ENCODE measurements around the gene JARID2. TPM values are rescaled to one million over a fixed set of nuclear protein-coding genes. Genes with fewer than 3 reads are reported as not detected.

The JARID2 gene
- total RNA-seq, 2 experiments from 2014 or later, result 30.0 to 42.4 TPM

- peak overlapping the region; percentile 59 for H3K4me3 Mint-ChIP-seq
- ATAC-seq (peak; percentile 34), DNase-seq (peak; percentile 46)
- peak overlapping the region; percentile 73 for H3K27ac Mint-ChIP-seq
- H3K9me3 Mint-ChIP-seq (ENCODE audit: low read depth), result no peaks in the 10 kb centered on the region
- H3K4me1 Mint-ChIP-seq, result peaks cover 78% of the 10 kb centered on the region
- CTCF ChIA-PET, result interaction anchor here (0.9 to 1.7 kb wide), 2 partner anchors 38 to 40 kb away, joined by 3 to 5 read pairs; no protein-coding TSS in a partner anchor
- no peaks in the 10 kb centered on the region for H3K27me3 Mint-ChIP-seq
- no peaks in the 10 kb centered on the region for H3K36me3 Mint-ChIP-seq
These were observed 154.7 kb downstream of the JARID2 start for GRCh38 chr6:15400572-15401004.

GRCh38 chr6:15401120-15401519 lies 155.3 kb downstream of the JARID2 start:
- Mint-ChIP-seq H3K27ac (no peak overlapping the region), H3K4me3 (no peak overlapping the region)
- CTCF ChIA-PET, result interaction anchor here (0.8 to 2.0 kb wide), 3 partner anchors 10 to 37 kb away, joined by 3 to 5 read pairs (median 3); no protein-coding TSS in a partner anchor

GRCh38 chr6:15401769-15402250 lies 155.9 kb downstream of the JARID2 start:
- Mint-ChIP-seq H3K9me3 (ENCODE audit: low read depth) (no peaks in the 10 kb centered on the region), H3K27me3 (no peaks in the 10 kb centered on the region), H3K4me3 (no peak overlapping the region), H3K27ac (peak overlapping the region; percentile 5), H3K36me3 (no peaks in the 10 kb centered on the region), H3K4me1 (peaks cover 78% of the 10 kb centered on the region)
- CTCF ChIA-PET, result interaction anchor here (0.8 to 2.0 kb wide), 3 partner anchors 11 to 37 kb away, joined by 3 to 5 read pairs (median 3); no protein-coding TSS in a partner anchor
- no peak for ATAC-seq
- DNase-seq, result no peak

More at GRCh38 chr6:15401120-15401519, 155.3 kb downstream of the JARID2 start:
- H3K27me3 Mint-ChIP-seq, result no peaks in the 10 kb centered on the region
- H3K36me3 Mint-ChIP-seq, result no peaks in the 10 kb centered on the region
- ATAC-seq (no peak), DNase-seq (no peak)
- H3K4me1 Mint-ChIP-seq, result peaks cover 78% of the 10 kb centered on the region
- no peaks in the 10 kb centered on the region for H3K9me3 Mint-ChIP-seq (ENCODE audit: low read depth)

GRCh38 chr6:15402406-15403045 lies 156.7 kb downstream of the JARID2 start:
- peaks cover 79% of the 10 kb centered on the region for H3K4me1 Mint-ChIP-seq
- CTCF ChIA-PET, result interaction anchor here (2.0 to 2.1 kb wide), 2 partner anchors 10 to 39 kb away, joined by 5 to 8 read pairs; no protein-coding TSS in a partner anchor
- H3K27me3 Mint-ChIP-seq, result no peaks in the 10 kb centered on the region
- H3K36me3 Mint-ChIP-seq, result peaks cover under 1% of the 10 kb centered on the region
- no peak overlapping the region for H3K4me3 Mint-ChIP-seq
- H3K27ac Mint-ChIP-seq, result peak overlapping the region; percentile 55
- no peak for DNase-seq
- H3K9me3 Mint-ChIP-seq (ENCODE audit: low read depth), result no peaks in the 10 kb centered on the region
- ATAC-seq, result no peak

- peak overlapping the region; percentile 59 for H3K27ac Mint-ChIP-seq
- H3K9me3 Mint-ChIP-seq (ENCODE audit: low read depth), result no peaks in the 10 kb centered on the region
- peaks cover 2% of the 10 kb centered on the region for H3K36me3 Mint-ChIP-seq
- DNase-seq (no peak), ATAC-seq (no peak)
- H3K4me1 Mint-ChIP-seq, result peaks cover 74% of the 10 kb centered on the region
- CTCF ChIA-PET, result interaction anchor here (0.5 to 2.1 kb wide), 3 partner anchors 9 to 54 kb away, joined by 4 to 8 read pairs (median 5); no protein-coding TSS in a partner anchor
- peak overlapping the region; percentile 3 for H3K4me3 Mint-ChIP-seq
- H3K27me3 Mint-ChIP-seq, result no peaks in the 10 kb centered on the region
These were observed 157.4 kb downstream of the JARID2 start for GRCh38 chr6:15403094-15403755.

- ATAC-seq (no peak), DNase-seq (no peak)
- CTCF ChIA-PET, result interaction anchor here (1.1 to 2.1 kb wide), 4 partner anchors 34 to 144 kb away, joined by 3 to 8 read pairs (median 3); no protein-coding TSS in a partner anchor
- no peaks in the 10 kb centered on the region for H3K9me3 Mint-ChIP-seq (ENCODE audit: low read depth)
- H3K36me3 Mint-ChIP-seq, result peaks cover 2% of the 10 kb centered on the region
- H3K4me1 Mint-ChIP-seq, result peaks cover 70% of the 10 kb centered on the region
- H3K27me3 Mint-ChIP-seq, result no peaks in the 10 kb centered on the region
- no peak overlapping the region for H3K4me3 Mint-ChIP-seq
- peak overlapping the region; percentile 59 for H3K27ac Mint-ChIP-seq
These were observed 158.8 kb downstream of the JARID2 start for GRCh38 chr6:15404685-15404980.

GRCh38 chr6:15405129-15406068 lies 159.5 kb downstream of the JARID2 start:
- no peak for DNase-seq
- H3K27me3 Mint-ChIP-seq, result no peaks in the 10 kb centered on the region
- H3K36me3 Mint-ChIP-seq, result peaks cover 2% of the 10 kb centered on the region
- CTCF ChIA-PET, result interaction anchor here (0.6 to 1.4 kb wide), 3 partner anchors 17 to 35 kb away, joined by 3 read pairs; no protein-coding TSS in a partner anchor
- H3K27ac Mint-ChIP-seq, result no peak overlapping the region
- H3K4me1 Mint-ChIP-seq, result peaks cover 70% of the 10 kb centered on the region
- H3K9me3 Mint-ChIP-seq (ENCODE audit: low read depth), result no peaks in the 10 kb centered on the region
- H3K4me3 Mint-ChIP-seq, result no peak overlapping the region
- ATAC-seq, result no peak

GRCh38 chr6:15406452-15406851 lies 160.6 kb downstream of the JARID2 start:
- Mint-ChIP-seq H3K9me3 (ENCODE audit: low read depth) (no peaks in the 10 kb centered on the region), H3K4me1 (peaks cover 73% of the 10 kb centered on the region), H3K27ac (no peak overlapping the region), H3K27me3 (no peaks in the 10 kb centered on the region), H3K4me3 (no peak overlapping the region), H3K36me3 (peaks cover 2% of the 10 kb centered on the region)
- ATAC-seq (no peak), DNase-seq (no peak)
- CTCF ChIA-PET, result no interaction called here

- ATAC-seq (no peak), DNase-seq (no peak)
- CTCF ChIA-PET, result interaction anchor here (2.4 kb wide), 1 partner anchor 14 kb away, joined by 6 read pairs; no protein-coding TSS in a partner anchor
- Mint-ChIP-seq H3K4me3 (no peak overlapping the region), H3K9me3 (ENCODE audit: low read depth) (no peaks in the 10 kb centered on the region), H3K36me3 (peaks cover 16% of the 10 kb centered on the region), H3K27ac (no peak overlapping the region), H3K4me1 (peaks cover 69% of the 10 kb centered on the region), H3K27me3 (no peaks in the 10 kb centered on the region)
These were observed 162.1 kb downstream of the JARID2 start for GRCh38 chr6:15408008-15408407.

GRCh38 chr6:15408758-15409157 lies 162.9 kb downstream of the JARID2 start:
- DNase-seq, result no peak
- no peak for ATAC-seq
- peaks cover 68% of the 10 kb centered on the region for H3K4me1 Mint-ChIP-seq
- no peak overlapping the region for H3K4me3 Mint-ChIP-seq
- H3K27ac Mint-ChIP-seq, result peak overlapping the region; percentile 27
- no peaks in the 10 kb centered on the region for H3K27me3 Mint-ChIP-seq
- no peaks in the 10 kb centered on the region for H3K9me3 Mint-ChIP-seq (ENCODE audit: low read depth)
- CTCF ChIA-PET, result interaction anchor here (2.4 kb wide), 1 partner anchor 13 kb away, joined by 6 read pairs; no protein-coding TSS in a partner anchor
- H3K36me3 Mint-ChIP-seq, result peaks cover 22% of the 10 kb centered on the region

- no peak for ATAC-seq
These were observed 163.6 kb downstream of the JARID2 start for GRCh38 chr6:15409301-15410125.

GRCh38 chr6:15410126-15410391 lies 164.2 kb downstream of the JARID2 start:
- ATAC-seq (no peak), DNase-seq (no peak)
- Mint-ChIP-seq H3K36me3 (peaks cover 31% of the 10 kb centered on the region), H3K27me3 (no peaks in the 10 kb centered on the region), H3K4me3 (no peak overlapping the region), H3K4me1 (peaks cover 63% of the 10 kb centered on the region), H3K9me3 (ENCODE audit: low read depth) (peaks cover 2% of the 10 kb centered on the region), H3K27ac (peak overlapping the region; percentile 90)
- CTCF ChIA-PET, result interaction anchor here (1.0 to 2.4 kb wide), 2 partner anchors 12 to 31 kb away, joined by 3 to 6 read pairs; no protein-coding TSS in a partner anchor

More at GRCh38 chr6:15409301-15410125, 163.6 kb downstream of the JARID2 start:
- peaks cover 28% of the 10 kb centered on the region for H3K36me3 Mint-ChIP-seq
- H3K4me1 Mint-ChIP-seq, result peaks cover 68% of the 10 kb centered on the region
- H3K4me3 Mint-ChIP-seq, result no peak overlapping the region
- DNase-seq, result no peak
- peaks cover 1% of the 10 kb centered on the region for H3K9me3 Mint-ChIP-seq (ENCODE audit: low read depth)
- H3K27ac Mint-ChIP-seq, result peak overlapping the region; percentile 90
- CTCF ChIA-PET, result interaction anchor here (1.0 to 2.4 kb wide), 2 partner anchors 13 to 31 kb away, joined by 3 to 6 read pairs; no protein-coding TSS in a partner anchor
- no peaks in the 10 kb centered on the region for H3K27me3 Mint-ChIP-seq
